ENCODE measurements around the gene NRBF2.

DNA sequence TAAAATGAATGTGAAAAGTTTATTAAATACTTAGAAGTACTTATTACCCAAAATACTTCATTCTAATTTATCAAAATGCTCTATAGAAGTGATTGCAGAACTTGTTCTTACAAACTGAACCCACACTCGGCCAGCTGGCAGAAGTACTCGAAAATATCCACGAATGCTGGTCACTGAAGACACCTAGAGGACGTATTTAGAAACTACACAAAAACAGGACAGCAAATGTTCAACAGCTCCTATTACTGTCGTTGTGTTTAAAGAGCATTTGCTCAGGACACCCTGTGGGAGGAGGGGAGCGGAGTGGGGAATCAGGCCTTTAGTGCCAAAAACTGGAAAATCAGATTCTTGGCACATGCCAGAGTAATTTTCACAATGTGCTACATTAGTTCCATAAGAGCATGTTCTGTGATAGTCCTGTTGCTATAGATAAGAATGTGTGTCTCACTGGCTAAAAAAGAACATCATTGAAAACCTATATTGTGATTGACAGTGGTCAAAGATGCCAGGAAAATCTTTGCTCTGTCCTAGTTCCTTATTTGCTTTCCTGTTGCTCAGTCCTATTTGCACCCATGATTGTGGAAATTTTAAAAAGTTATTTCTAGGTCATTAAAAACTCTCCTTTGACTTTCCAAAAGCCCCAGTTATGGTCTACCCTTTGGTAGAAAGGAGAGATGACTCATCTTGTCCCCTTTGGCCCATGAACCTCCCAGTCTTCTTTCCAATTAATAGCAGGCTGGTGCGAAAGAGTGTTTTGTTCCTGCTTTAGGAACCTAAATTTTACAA, 49.0 kb upstream of the NRBF2 start:
- TF ChIP-seq, protein P1, sequence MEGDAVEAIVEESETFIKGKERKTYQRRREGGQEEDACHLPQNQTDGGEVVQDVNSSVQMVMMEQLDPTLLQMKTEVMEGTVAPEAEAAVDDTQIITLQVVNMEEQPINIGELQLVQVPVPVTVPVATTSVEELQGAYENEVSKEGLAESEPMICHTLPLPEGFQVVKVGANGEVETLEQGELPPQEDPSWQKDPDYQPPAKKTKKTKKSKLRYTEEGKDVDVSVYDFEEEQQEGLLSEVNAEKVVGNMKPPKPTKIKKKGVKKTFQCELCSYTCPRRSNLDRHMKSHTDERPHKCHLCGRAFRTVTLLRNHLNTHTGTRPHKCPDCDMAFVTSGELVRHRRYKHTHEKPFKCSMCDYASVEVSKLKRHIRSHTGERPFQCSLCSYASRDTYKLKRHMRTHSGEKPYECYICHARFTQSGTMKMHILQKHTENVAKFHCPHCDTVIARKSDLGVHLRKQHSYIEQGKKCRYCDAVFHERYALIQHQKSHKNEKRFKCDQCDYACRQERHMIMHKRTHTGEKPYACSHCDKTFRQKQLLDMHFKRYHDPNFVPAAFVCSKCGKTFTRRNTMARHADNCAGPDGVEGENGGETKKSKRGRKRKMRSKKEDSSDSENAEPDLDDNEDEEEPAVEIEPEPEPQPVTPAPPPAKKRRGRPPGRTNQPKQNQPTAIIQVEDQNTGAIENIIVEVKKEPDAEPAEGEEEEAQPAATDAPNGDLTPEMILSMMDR (IDR thresholded peaks at IDR 0.05; ENCODE audit: low read length), result peak; percentile 71
- TF ChIP-seq EZH2 (IDR thresholded peaks at IDR 0.05; ENCODE audit: borderline replicate concordance, low read length), result no peak
